ENCODE results near the gene CTNNA2. TPM values are rescaled to one million over a fixed set of nuclear protein-coding genes. Genes with fewer than 3 reads are reported as not detected.

CTNNA2 gene
- total RNA-seq, 1 donor from 2014 or later = 2.9 TPM

- TF ChIP-seq CTCF (IDR thresholded peaks at IDR 0.05) = no peak
- TF ChIP-seq POLR2AphosphoS5 (IDR thresholded peaks at IDR 0.05; ENCODE audit: insufficient read depth in 1 of 2, low read depth in 1 of 2) = no peak
- no peak for TF ChIP-seq POLR2A (IDR thresholded peaks at IDR 0.05)
- H3K4me1 ChIP-seq = no peaks in the 10 kb centered on the region
- no peak overlapping the region for H3K4me3 ChIP-seq
- no peaks in the 10 kb centered on the region for H3K36me3 ChIP-seq
- H3K27me3 ChIP-seq = no peaks in the 10 kb centered on the region
- H3K9me3 ChIP-seq = no peaks in the 10 kb centered on the region
- intact Hi-C loops (cut with DNase I) = no loop called here
- no peak overlapping the region for H3K27ac ChIP-seq
- no peak for DNase-seq (ENCODE audit: extremely low spot score in 2 of 2)
Measured at GRCh38 chr2:80269806-80270205, 757.0 kb downstream of the CTNNA2 start.

- H3K36me3 ChIP-seq = no peaks in the 10 kb centered on the region
- H3K9me3 ChIP-seq = no peaks in the 10 kb centered on the region
- H3K27ac ChIP-seq = no peak overlapping the region
- TF ChIP-seq POLR2AphosphoS5 (IDR thresholded peaks at IDR 0.05; ENCODE audit: insufficient read depth in 1 of 2, low read depth in 1 of 2) (no peak), POLR2A (IDR thresholded peaks at IDR 0.05) (no peak), CTCF (IDR thresholded peaks at IDR 0.05) (no peak)
- intact Hi-C loops (cut with DNase I) = no loop called here
- DNase-seq (ENCODE audit: extremely low spot score in 2 of 2) = no peak
- no peak overlapping the region for H3K4me3 ChIP-seq
- no peaks in the 10 kb centered on the region for H3K4me1 ChIP-seq
- H3K27me3 ChIP-seq = no peaks in the 10 kb centered on the region
Measured at GRCh38 chr2:80280598-80280997, 767.7 kb downstream of the CTNNA2 start.

GRCh38 chr2:80281049-80281448 lies 768.2 kb downstream of the CTNNA2 start:
- Histone ChIP-seq H3K27ac (no peak overlapping the region), H3K4me3 (no peak overlapping the region), H3K9me3 (no peaks in the 10 kb centered on the region), H3K27me3 (no peaks in the 10 kb centered on the region), H3K4me1 (no peaks in the 10 kb centered on the region), H3K36me3 (no peaks in the 10 kb centered on the region)
- no peak for DNase-seq (ENCODE audit: extremely low spot score in 2 of 2)
- intact Hi-C loops (cut with DNase I) = no loop called here
- TF ChIP-seq POLR2A (IDR thresholded peaks at IDR 0.05) (no peak), CTCF (IDR thresholded peaks at IDR 0.05) (no peak), POLR2AphosphoS5 (IDR thresholded peaks at IDR 0.05; ENCODE audit: insufficient read depth in 1 of 2, low read depth in 1 of 2) (no peak)

- Histone ChIP-seq H3K9me3 (no peaks in the 10 kb centered on the region), H3K27me3 (no peaks in the 10 kb centered on the region), H3K36me3 (no peaks in the 10 kb centered on the region), H3K4me3 (no peak overlapping the region), H3K4me1 (no peaks in the 10 kb centered on the region), H3K27ac (no peak overlapping the region)
- TF ChIP-seq CTCF (IDR thresholded peaks at IDR 0.05) (no peak), POLR2A (IDR thresholded peaks at IDR 0.05) (no peak), POLR2AphosphoS5 (IDR thresholded peaks at IDR 0.05; ENCODE audit: insufficient read depth in 1 of 2, low read depth in 1 of 2) (no peak)
- DNase-seq (ENCODE audit: extremely low spot score in 2 of 2) = no peak
- intact Hi-C loops (cut with DNase I) = no loop called here
Measured at GRCh38 chr2:80288576-80288975, 775.7 kb downstream of the CTNNA2 start.

GRCh38 chr2:80291656-80292055 lies 778.8 kb downstream of the CTNNA2 start:
- H3K36me3 ChIP-seq = no peaks in the 10 kb centered on the region
- intact Hi-C loops (cut with DNase I) = no loop called here
- H3K4me3 ChIP-seq = no peak overlapping the region
- no peaks in the 10 kb centered on the region for H3K4me1 ChIP-seq
- no peak for TF ChIP-seq CTCF (IDR thresholded peaks at IDR 0.05)
- TF ChIP-seq POLR2AphosphoS5 (IDR thresholded peaks at IDR 0.05; ENCODE audit: insufficient read depth in 1 of 2, low read depth in 1 of 2) = no peak
- no peak for TF ChIP-seq POLR2A (IDR thresholded peaks at IDR 0.05)
- no peak overlapping the region for H3K27ac ChIP-seq
- no peaks in the 10 kb centered on the region for H3K9me3 ChIP-seq
- no peaks in the 10 kb centered on the region for H3K27me3 ChIP-seq
- DNase-seq (ENCODE audit: extremely low spot score in 2 of 2) = no peak

All from vagina (tissue), 2 donors.